GM23338 (cell line): ENCODE data around the gene GGT7. TPM values are rescaled to one million over a fixed set of nuclear protein-coding genes. Genes with fewer than 3 reads are reported as not detected.

Experiments
- ATAC-seq: fragments of 200-7000 bp; cut with Tn5 transposase; 3 replicates; pipeline ENCODE4 v1.9.1; 2020
- DNase-seq: peaks from one replicate; pipeline ENCODE4 v3.0.0-alpha.2; 2015; ENCODE audit warnings: low spot score
- H2AFZ ChIP-seq: fragments of 200-600 bp; sonication (generic); 2 replicates; pipeline ENCODE4 v1.8.0; 2016; ENCODE audit warnings: antibody characterized with exemption, mild to moderate bottlenecking, moderate library complexity
- H3F3A ChIP-seq: fragments of 200-600 bp; sonication (generic); replicated peaks from 2 replicates; pipeline ENCODE4 v1.8.0; 2017; ENCODE audit warnings: antibody characterized with exemption, mixed run types, low read depth
- H3K27ac ChIP-seq: fragments of 200-600 bp; sonication (generic); 2 replicates; pipeline ENCODE4 v1.6.1; 2016; ENCODE audit warnings: low read depth
- H3K27me3 ChIP-seq: fragments of 200-600 bp; sonication (generic); 2 replicates; pipeline ENCODE4 v1.8.0; 2016; ENCODE audit warnings: mild to moderate bottlenecking, mixed run types, moderate library complexity; ENCODE audit not compliant: insufficient read depth
- H3K36me3 ChIP-seq: fragments of 200-600 bp; sonication (generic); 2 replicates; pipeline ENCODE4 v1.8.0; 2016; ENCODE audit warnings: mild to moderate bottlenecking; ENCODE audit not compliant: insufficient read depth
- H3K4me1 ChIP-seq: fragments of 200-600 bp; sonication (generic); 2 replicates; pipeline ENCODE4 v1.8.0; 2016; ENCODE audit warnings: mild to moderate bottlenecking, moderate library complexity; ENCODE audit not compliant: insufficient read depth
- H3K4me2 ChIP-seq: fragments of 200-600 bp; sonication (generic); 2 replicates; pipeline ENCODE4 v1.7.1; 2017; ENCODE audit warnings: mixed run types
- H3K4me3 ChIP-seq: fragments of 200-600 bp; sonication (generic); 2 replicates; pipeline ENCODE4 v1.6.1; 2016; ENCODE audit warnings: mixed run types
- H3K79me2 ChIP-seq: fragments of 200-600 bp; sonication (generic); replicated peaks from 2 replicates; pipeline ENCODE4 v1.8.0; 2017; ENCODE audit warnings: mild to moderate bottlenecking; ENCODE audit not compliant: insufficient read depth
- H3K9me2 ChIP-seq: fragments of 200-600 bp; sonication (generic); 2 replicates; pipeline ENCODE4 v1.8.0; 2017; ENCODE audit not compliant: insufficient read depth
- H4K20me1 ChIP-seq: fragments of 200-600 bp; sonication (generic); replicated peaks from 2 replicates; pipeline ENCODE4 v1.8.0; 2017; ENCODE audit warnings: mild to moderate bottlenecking; ENCODE audit not compliant: insufficient read depth
- H3K27ac Mint-ChIP-seq: 2 replicates; pipeline ENCODE4 v1.8.0; 2020; ENCODE audit warnings: inconsistent platforms, mild to moderate bottlenecking, moderate library complexity, mixed read lengths
- H3K27me3 Mint-ChIP-seq: 3 replicates; pipeline ENCODE4 v1.8.0; 2022; ENCODE audit warnings: low read depth, mild to moderate bottlenecking, moderate library complexity, mixed read lengths, inconsistent platforms; ENCODE audit not compliant: insufficient read depth, poor library complexity
- H3K36me3 Mint-ChIP-seq: 3 replicates; pipeline ENCODE4 v1.8.0; 2021; ENCODE audit warnings: low read depth, mild to moderate bottlenecking, inconsistent platforms, moderate library complexity, mixed read lengths
- H3K4me1 Mint-ChIP-seq: 3 replicates; pipeline ENCODE4 v1.8.0; 2020; ENCODE audit warnings: mild to moderate bottlenecking, inconsistent platforms, mixed read lengths
- H3K4me3 Mint-ChIP-seq: 3 replicates; pipeline ENCODE4 v1.8.0; 2021; ENCODE audit warnings: moderate library complexity, mild to moderate bottlenecking, inconsistent platforms, mixed read lengths
- H3K9me3 Mint-ChIP-seq: 3 replicates; pipeline ENCODE4 v1.8.0; 2020; ENCODE audit warnings: moderate library complexity, mild to moderate bottlenecking, inconsistent platforms, mixed read lengths
- CREB1 ChIP-seq: fragments of 250-450 bp; sonication (Bioruptor Pico); IDR thresholded peaks from 2 replicates; pipeline ENCODE4 v1.5.0; 2020; ENCODE audit warnings: low read depth, mild to moderate bottlenecking, moderate library complexity
- EZH2 ChIP-seq: fragments of 200-600 bp; sonication (generic); IDR thresholded peaks from one replicate; pipeline ENCODE4 v1.8.0; 2017; ENCODE audit warnings: antibody characterized with exemption, mild to moderate bottlenecking, low read depth; ENCODE audit not compliant: unreplicated experiment
- EZH2phosphoT487 ChIP-seq: fragments of 200-600 bp; sonication (generic); IDR thresholded peaks from one replicate; pipeline ENCODE4 v1.8.1; 2018; ENCODE audit warnings: antibody characterized with exemption; ENCODE audit not compliant: unreplicated experiment
- JUNB ChIP-seq: IDR thresholded peaks from one replicate; pipeline ENCODE4 v1.6.1; 2016; ENCODE audit warnings: antibody characterized with exemption; ENCODE audit not compliant: unreplicated experiment
- NANOG ChIP-seq: IDR thresholded peaks from 2 replicates; pipeline ENCODE4 v1.6.1; 2016; ENCODE audit warnings: antibody characterized with exemption, borderline replicate concordance
- POLR2AphosphoS5 ChIP-seq: IDR thresholded peaks from 2 replicates; pipeline ENCODE4 v1.6.1; 2016; ENCODE audit warnings: antibody characterized with exemption, low read depth
- STAT1 ChIP-seq: IDR thresholded peaks from one replicate; pipeline ENCODE4 v1.6.1; 2016; ENCODE audit warnings: antibody characterized with exemption; ENCODE audit not compliant: unreplicated experiment
- ZNF114 ChIP-seq: fragments of 250-450 bp; sonication (Bioruptor Pico); IDR thresholded peaks from 2 replicates; pipeline ENCODE4 v1.5.0; 2020; ENCODE audit warnings: mild to moderate bottlenecking, moderate library complexity
- ZNF331 ChIP-seq: fragments of 250-450 bp; sonication (Bioruptor Pico); IDR thresholded peaks from 2 replicates; pipeline ENCODE4 v1.5.0; 2020; ENCODE audit warnings: low read depth, mild to moderate bottlenecking, moderate library complexity
- polyA plus RNA-seq: library from polyadenylated mRNA; unstranded; fragments of >200 nt; fragmentation: Nextera tagmentation; extraction: Ambion mirVana; gene quantifications from 2 replicates; pipeline ENCODE4 v1.2.1, GENCODE V29; 2016
- total RNA-seq: library from RNA; depleted of rRNA; stranded (reverse); fragments of >200 nt; shearing (Covaris generic); gene quantifications from 2 replicates; pipeline ENCODE4 v1.2.3, GENCODE V29; 2014
- TF ChIP-seq, protein P1 (sequence below): IDR thresholded peaks from 2 replicates; pipeline ENCODE4 v1.6.1; 2016; ENCODE audit warnings: antibody characterized with exemption
- TF ChIP-seq, protein P2 (sequence below): IDR thresholded peaks from one replicate; pipeline ENCODE4 v1.6.1; 2018; ENCODE audit warnings: antibody characterized with exemption; ENCODE audit not compliant: unreplicated experiment
- TF ChIP-seq, protein P3 (sequence below): fragments of 250-450 bp; sonication (Bioruptor Pico); IDR thresholded peaks from 2 replicates; pipeline ENCODE4 v1.5.0; 2020; ENCODE audit warnings: mild to moderate bottlenecking, moderate library complexity
- TF ChIP-seq, protein P4 (sequence below), 2 experiments: fragments of 200-600 bp in 1 of 2; sonication (generic) in 1 of 2; conservative IDR thresholded peaks; 2 replicates each; pipeline versions ENCODE4 v1.5.1 to v1.6.1; 2016 to 2017; ENCODE audit warnings: antibody characterized with exemption in 2 of 2, low read depth in 2 of 2, mild to moderate bottlenecking in 2 of 2, moderate library complexity in 1 of 2

Gene GGT7
- total and polyA plus RNA-seq, 2 experiments from 2014 or later = 23.6 to 24.6 TPM

DNA sequence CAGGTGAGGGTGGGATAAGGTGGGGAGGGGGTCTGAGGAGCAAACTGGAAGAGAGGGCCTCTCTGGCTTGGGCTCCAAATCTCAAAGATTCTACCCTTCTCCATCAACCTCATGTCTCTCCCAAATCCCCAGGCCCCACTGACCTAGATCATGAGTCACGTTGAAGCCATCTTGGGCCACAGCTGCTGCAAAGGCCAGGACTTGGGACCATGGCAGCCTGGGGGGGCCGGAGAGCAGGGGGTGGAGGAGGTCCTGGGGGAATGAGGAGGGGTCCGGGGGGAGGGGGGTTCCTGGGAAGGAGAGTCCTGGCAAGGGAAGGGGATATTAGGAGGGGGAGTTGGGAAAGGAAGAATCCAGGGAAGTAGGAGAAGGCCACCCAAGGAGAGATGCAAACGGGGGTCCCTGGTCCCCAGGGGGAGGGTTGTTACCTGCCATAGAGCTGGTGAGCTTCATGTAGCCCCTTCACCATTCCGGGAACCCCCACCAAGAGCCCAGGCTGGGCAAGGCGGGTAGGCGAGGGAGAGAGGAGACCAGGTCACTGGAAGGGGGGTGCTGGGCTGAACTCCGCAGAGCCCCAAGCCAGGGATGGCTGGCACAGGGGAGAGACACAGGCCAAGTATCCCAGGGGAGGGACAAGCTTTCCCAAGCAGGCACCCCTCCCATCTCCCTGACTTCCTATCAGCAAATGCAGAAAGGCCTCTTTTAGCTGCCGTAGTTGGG is 12.7 kb downstream of the GGT7 start:
- no peak overlapping the region for H3K4me3 ChIP-seq
- no peak for ATAC-seq
- peaks cover 5% of the 10 kb centered on the region for H3K27me3 Mint-ChIP-seq
- no peak for DNase-seq
- no peaks in the 10 kb centered on the region for H3K36me3 ChIP-seq
- H3K4me1 Mint-ChIP-seq = peaks cover 16% of the 10 kb centered on the region
- peaks cover 8% of the 10 kb centered on the region for H3K4me1 ChIP-seq
- no peaks in the 10 kb centered on the region for H3K9me3 Mint-ChIP-seq
- H2AFZ ChIP-seq = no peak overlapping the region
- no peaks in the 10 kb centered on the region for H3K9me2 ChIP-seq
- TF ChIP-seq, protein P1, sequence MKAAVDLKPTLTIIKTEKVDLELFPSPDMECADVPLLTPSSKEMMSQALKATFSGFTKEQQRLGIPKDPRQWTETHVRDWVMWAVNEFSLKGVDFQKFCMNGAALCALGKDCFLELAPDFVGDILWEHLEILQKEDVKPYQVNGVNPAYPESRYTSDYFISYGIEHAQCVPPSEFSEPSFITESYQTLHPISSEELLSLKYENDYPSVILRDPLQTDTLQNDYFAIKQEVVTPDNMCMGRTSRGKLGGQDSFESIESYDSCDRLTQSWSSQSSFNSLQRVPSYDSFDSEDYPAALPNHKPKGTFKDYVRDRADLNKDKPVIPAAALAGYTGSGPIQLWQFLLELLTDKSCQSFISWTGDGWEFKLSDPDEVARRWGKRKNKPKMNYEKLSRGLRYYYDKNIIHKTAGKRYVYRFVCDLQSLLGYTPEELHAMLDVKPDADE = no peak
- TF ChIP-seq, protein P2, sequence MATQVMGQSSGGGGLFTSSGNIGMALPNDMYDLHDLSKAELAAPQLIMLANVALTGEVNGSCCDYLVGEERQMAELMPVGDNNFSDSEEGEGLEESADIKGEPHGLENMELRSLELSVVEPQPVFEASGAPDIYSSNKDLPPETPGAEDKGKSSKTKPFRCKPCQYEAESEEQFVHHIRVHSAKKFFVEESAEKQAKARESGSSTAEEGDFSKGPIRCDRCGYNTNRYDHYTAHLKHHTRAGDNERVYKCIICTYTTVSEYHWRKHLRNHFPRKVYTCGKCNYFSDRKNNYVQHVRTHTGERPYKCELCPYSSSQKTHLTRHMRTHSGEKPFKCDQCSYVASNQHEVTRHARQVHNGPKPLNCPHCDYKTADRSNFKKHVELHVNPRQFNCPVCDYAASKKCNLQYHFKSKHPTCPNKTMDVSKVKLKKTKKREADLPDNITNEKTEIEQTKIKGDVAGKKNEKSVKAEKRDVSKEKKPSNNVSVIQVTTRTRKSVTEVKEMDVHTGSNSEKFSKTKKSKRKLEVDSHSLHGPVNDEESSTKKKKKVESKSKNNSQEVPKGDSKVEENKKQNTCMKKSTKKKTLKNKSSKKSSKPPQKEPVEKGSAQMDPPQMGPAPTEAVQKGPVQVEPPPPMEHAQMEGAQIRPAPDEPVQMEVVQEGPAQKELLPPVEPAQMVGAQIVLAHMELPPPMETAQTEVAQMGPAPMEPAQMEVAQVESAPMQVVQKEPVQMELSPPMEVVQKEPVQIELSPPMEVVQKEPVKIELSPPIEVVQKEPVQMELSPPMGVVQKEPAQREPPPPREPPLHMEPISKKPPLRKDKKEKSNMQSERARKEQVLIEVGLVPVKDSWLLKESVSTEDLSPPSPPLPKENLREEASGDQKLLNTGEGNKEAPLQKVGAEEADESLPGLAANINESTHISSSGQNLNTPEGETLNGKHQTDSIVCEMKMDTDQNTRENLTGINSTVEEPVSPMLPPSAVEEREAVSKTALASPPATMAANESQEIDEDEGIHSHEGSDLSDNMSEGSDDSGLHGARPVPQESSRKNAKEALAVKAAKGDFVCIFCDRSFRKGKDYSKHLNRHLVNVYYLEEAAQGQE = no peak
- TF ChIP-seq, protein P3, sequence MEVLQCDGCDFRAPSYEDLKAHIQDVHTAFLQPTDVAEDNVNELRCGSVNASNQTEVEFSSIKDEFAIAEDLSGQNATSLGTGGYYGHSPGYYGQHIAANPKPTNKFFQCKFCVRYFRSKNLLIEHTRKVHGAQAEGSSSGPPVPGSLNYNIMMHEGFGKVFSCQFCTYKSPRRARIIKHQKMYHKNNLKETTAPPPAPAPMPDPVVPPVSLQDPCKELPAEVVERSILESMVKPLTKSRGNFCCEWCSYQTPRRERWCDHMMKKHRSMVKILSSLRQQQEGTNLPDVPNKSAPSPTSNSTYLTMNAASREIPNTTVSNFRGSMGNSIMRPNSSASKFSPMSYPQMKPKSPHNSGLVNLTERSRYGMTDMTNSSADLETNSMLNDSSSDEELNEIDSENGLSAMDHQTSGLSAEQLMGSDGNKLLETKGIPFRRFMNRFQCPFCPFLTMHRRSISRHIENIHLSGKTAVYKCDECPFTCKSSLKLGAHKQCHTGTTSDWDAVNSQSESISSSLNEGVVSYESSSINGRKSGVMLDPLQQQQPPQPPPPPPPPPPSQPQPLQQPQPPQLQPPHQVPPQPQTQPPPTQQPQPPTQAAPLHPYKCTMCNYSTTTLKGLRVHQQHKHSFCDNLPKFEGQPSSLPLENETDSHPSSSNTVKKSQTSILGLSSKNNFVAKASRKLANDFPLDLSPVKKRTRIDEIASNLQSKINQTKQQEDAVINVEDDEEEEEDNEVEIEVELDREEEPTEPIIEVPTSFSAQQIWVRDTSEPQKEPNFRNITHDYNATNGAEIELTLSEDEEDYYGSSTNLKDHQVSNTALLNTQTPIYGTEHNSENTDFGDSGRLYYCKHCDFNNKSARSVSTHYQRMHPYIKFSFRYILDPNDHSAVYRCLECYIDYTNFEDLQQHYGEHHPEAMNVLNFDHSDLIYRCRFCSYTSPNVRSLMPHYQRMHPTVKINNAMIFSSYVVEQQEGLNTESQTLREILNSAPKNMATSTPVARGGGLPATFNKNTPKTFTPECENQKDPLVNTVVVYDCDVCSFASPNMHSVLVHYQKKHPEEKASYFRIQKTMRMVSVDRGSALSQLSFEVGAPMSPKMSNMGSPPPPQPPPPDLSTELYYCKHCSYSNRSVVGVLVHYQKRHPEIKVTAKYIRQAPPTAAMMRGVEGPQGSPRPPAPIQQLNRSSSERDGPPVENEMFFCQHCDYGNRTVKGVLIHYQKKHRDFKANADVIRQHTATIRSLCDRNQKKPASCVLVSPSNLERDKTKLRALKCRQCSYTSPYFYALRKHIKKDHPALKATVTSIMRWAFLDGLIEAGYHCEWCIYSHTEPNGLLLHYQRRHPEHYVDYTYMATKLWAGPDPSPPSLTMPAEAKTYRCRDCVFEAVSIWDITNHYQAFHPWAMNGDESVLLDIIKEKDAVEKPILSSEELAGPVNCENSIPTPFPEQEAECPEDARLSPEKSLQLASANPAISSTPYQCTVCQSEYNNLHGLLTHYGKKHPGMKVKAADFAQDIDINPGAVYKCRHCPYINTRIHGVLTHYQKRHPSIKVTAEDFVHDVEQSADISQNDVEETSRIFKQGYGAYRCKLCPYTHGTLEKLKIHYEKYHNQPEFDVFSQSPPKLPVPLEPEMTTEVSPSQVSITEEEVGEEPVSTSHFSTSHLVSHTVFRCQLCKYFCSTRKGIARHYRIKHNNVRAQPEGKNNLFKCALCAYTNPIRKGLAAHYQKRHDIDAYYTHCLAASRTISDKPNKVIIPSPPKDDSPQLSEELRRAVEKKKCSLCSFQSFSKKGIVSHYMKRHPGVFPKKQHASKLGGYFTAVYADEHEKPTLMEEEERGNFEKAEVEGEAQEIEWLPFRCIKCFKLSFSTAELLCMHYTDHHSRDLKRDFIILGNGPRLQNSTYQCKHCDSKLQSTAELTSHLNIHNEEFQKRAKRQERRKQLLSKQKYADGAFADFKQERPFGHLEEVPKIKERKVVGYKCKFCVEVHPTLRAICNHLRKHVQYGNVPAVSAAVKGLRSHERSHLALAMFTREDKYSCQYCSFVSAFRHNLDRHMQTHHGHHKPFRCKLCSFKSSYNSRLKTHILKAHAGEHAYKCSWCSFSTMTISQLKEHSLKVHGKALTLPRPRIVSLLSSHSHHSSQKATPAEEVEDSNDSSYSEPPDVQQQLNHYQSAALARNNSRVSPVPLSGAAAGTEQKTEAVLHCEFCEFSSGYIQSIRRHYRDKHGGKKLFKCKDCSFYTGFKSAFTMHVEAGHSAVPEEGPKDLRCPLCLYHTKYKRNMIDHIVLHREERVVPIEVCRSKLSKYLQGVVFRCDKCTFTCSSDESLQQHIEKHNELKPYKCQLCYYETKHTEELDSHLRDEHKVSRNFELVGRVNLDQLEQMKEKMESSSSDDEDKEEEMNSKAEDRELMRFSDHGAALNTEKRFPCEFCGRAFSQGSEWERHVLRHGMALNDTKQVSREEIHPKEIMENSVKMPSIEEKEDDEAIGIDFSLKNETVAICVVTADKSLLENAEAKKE (CRISPR knock-in tag) = no peak
- TF ChIP-seq EZH2 = no peak
- no peak for TF ChIP-seq CREB1
- no peak for TF ChIP-seq NANOG
- TF ChIP-seq ZNF114 = no peak
- no peak for TF ChIP-seq ZNF331
- no peak for TF ChIP-seq EZH2phosphoT487
- TF ChIP-seq, protein P4, sequence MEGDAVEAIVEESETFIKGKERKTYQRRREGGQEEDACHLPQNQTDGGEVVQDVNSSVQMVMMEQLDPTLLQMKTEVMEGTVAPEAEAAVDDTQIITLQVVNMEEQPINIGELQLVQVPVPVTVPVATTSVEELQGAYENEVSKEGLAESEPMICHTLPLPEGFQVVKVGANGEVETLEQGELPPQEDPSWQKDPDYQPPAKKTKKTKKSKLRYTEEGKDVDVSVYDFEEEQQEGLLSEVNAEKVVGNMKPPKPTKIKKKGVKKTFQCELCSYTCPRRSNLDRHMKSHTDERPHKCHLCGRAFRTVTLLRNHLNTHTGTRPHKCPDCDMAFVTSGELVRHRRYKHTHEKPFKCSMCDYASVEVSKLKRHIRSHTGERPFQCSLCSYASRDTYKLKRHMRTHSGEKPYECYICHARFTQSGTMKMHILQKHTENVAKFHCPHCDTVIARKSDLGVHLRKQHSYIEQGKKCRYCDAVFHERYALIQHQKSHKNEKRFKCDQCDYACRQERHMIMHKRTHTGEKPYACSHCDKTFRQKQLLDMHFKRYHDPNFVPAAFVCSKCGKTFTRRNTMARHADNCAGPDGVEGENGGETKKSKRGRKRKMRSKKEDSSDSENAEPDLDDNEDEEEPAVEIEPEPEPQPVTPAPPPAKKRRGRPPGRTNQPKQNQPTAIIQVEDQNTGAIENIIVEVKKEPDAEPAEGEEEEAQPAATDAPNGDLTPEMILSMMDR (conservative IDR thresholded peaks at IDR 0.05; ENCODE audit: low read depth in 2 of 2) = no peak
- no peak for TF ChIP-seq STAT1
- TF ChIP-seq JUNB = no peak
- no peak for TF ChIP-seq POLR2AphosphoS5
- H3K27ac Mint-ChIP-seq = no peak overlapping the region; the same call in 1 of the 2 replicates
- 0 out of 2 replicates have a peak, but pooled peaks cover 4% of the 10 kb centered on the region for H3F3A ChIP-seq
- H3K79me2 ChIP-seq = no peaks in the 10 kb centered on the region
- no peak overlapping the region for H3K4me2 ChIP-seq
- H3K27ac ChIP-seq = no peak overlapping the region
- no peaks in the 10 kb centered on the region for H4K20me1 ChIP-seq
- peaks cover 10% of the 10 kb centered on the region for H3K36me3 Mint-ChIP-seq
- H3K27me3 ChIP-seq = no peaks in the 10 kb centered on the region
- H3K4me3 Mint-ChIP-seq = no peak overlapping the region
